Measurements from ENCODE around the gene TRAPPC13.

DNA sequence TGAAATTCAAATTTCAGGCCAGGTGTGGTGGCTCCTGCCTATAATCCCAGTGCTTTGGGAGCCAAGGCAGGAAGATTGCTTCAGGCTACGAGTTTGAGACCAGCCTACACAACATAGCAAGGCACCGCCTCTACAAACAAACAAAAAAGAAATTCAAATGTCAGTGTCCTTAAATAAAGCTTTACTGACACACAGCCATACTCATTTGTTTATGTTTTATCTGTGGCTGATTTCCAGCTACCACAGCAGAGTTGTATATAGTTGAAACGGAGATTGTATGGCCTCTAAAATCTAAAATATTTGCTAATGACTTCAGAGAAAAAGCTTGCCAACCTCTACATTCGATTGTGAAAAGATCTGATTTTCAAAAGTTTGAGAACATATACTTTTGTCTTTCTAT lies 15.4 kb downstream of the TRAPPC13 start:
- TF ChIP-seq, protein P1, sequence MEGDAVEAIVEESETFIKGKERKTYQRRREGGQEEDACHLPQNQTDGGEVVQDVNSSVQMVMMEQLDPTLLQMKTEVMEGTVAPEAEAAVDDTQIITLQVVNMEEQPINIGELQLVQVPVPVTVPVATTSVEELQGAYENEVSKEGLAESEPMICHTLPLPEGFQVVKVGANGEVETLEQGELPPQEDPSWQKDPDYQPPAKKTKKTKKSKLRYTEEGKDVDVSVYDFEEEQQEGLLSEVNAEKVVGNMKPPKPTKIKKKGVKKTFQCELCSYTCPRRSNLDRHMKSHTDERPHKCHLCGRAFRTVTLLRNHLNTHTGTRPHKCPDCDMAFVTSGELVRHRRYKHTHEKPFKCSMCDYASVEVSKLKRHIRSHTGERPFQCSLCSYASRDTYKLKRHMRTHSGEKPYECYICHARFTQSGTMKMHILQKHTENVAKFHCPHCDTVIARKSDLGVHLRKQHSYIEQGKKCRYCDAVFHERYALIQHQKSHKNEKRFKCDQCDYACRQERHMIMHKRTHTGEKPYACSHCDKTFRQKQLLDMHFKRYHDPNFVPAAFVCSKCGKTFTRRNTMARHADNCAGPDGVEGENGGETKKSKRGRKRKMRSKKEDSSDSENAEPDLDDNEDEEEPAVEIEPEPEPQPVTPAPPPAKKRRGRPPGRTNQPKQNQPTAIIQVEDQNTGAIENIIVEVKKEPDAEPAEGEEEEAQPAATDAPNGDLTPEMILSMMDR (IDR thresholded peaks at IDR 0.05; ENCODE audit: insufficient read depth, low read depth, low read length): no peak
- no peak for TF ChIP-seq EZH2 (IDR thresholded peaks at IDR 0.05; ENCODE audit: insufficient read depth, low read length)

All from astrocyte (in vitro differentiated cells and primary cell).